ENCODE measurements around the gene PTPN23.
"Not testable (repeated sequence)": the region's sequence is repeated elsewhere in the genome, so short reads cannot be mapped to it uniquely, and the experiment has no call there.

The PTPN23 gene

GRCh38 chr3:47452453-47453215 is 71.8 kb downstream of the PTPN23 start:
- peaks cover 8% of the 10 kb centered on the region for H4K20me1 ChIP-seq (ENCODE audit: insufficient read depth, low read length, poor library complexity, severe bottlenecking)

GRCh38 chr3:47455806-47456452 is 75.1 kb downstream of the PTPN23 start:
- Histone ChIP-seq H2AFZ (ENCODE audit: low read length) (no peak overlapping the region), H3K79me2 (ENCODE audit: insufficient read depth, low read length) (peaks cover 62% of the 10 kb centered on the region), H3K9ac (ENCODE audit: low read depth, low read length, poor library complexity, severe bottlenecking) (no peak overlapping the region), H3K9me3 (ENCODE audit: insufficient read depth, low read depth, low read length) (no peaks in the 10 kb centered on the region), H3K4me1 (ENCODE audit: insufficient read depth, low read length, poor library complexity, severe bottlenecking) (no peaks in the 10 kb centered on the region), H3K9me2 (replicated peaks; ENCODE audit: low read depth, low read length) (no peaks in the 10 kb centered on the region), H3K27me3 (ENCODE audit: insufficient read depth, low read length, poor library complexity, severe bottlenecking) (no peaks in the 10 kb centered on the region), H3K4me3 (ENCODE audit: low read length, poor library complexity, severe bottlenecking) (no peak overlapping the region), H4K20me1 (ENCODE audit: insufficient read depth, low read length, poor library complexity, severe bottlenecking) (peaks cover 8% of the 10 kb centered on the region), H3F3A (ENCODE audit: low read depth) (no peaks in the 10 kb centered on the region), H3K36me3 (ENCODE audit: insufficient read depth, low read length) (no peaks in the 10 kb centered on the region), H3K4me2 (ENCODE audit: low read depth, low read length, poor library complexity, severe bottlenecking) (no peak overlapping the region)
- TF ChIP-seq CTCF (conservative IDR thresholded peaks at IDR 0.05; ENCODE audit: low read length) = no peak
- TF ChIP-seq EZH2phosphoT487 (IDR thresholded peaks at IDR 0.05; ENCODE audit: borderline replicate concordance) = no peak

More at GRCh38 chr3:47452453-47453215, 71.8 kb downstream of the PTPN23 start:
- H3K4me1 ChIP-seq (ENCODE audit: insufficient read depth, low read length, poor library complexity, severe bottlenecking) = no peaks in the 10 kb centered on the region
- no peaks in the 10 kb centered on the region for H3K27me3 ChIP-seq (ENCODE audit: insufficient read depth, low read length, poor library complexity, severe bottlenecking)
- no peak overlapping the region for H3K9ac ChIP-seq (ENCODE audit: low read depth, low read length, poor library complexity, severe bottlenecking)
- no peaks in the 10 kb centered on the region for H3K9me2 ChIP-seq (replicated peaks; ENCODE audit: low read depth, low read length)
- H3K36me3 ChIP-seq (ENCODE audit: insufficient read depth, low read length) = no peaks in the 10 kb centered on the region
- TF ChIP-seq EZH2phosphoT487 (IDR thresholded peaks at IDR 0.05; ENCODE audit: borderline replicate concordance) (no peak), CTCF (conservative IDR thresholded peaks at IDR 0.05; ENCODE audit: low read length) (no peak)
- peaks cover 76% of the 10 kb centered on the region for H3K79me2 ChIP-seq (ENCODE audit: insufficient read depth, low read length)
- no peaks in the 10 kb centered on the region for H3K9me3 ChIP-seq (ENCODE audit: insufficient read depth, low read depth, low read length)
- H3K4me3 ChIP-seq (ENCODE audit: low read length, poor library complexity, severe bottlenecking) = no peak overlapping the region
- H2AFZ ChIP-seq (ENCODE audit: low read length) = no peak overlapping the region
- no peak overlapping the region for H3K4me2 ChIP-seq (ENCODE audit: low read depth, low read length, poor library complexity, severe bottlenecking)
- H3F3A ChIP-seq (ENCODE audit: low read depth) = no peaks in the 10 kb centered on the region

- H4K20me1 ChIP-seq (ENCODE audit: insufficient read depth, low read length, poor library complexity, severe bottlenecking) = peaks cover 8% of the 10 kb centered on the region
- H3K9ac ChIP-seq (ENCODE audit: low read depth, low read length, poor library complexity, severe bottlenecking) = no peak overlapping the region
- H2AFZ ChIP-seq (ENCODE audit: low read length) = no peak overlapping the region
- no peak overlapping the region for H3K4me2 ChIP-seq (ENCODE audit: low read depth, low read length, poor library complexity, severe bottlenecking)
- no peaks in the 10 kb centered on the region for H3F3A ChIP-seq (ENCODE audit: low read depth)
- peaks cover 62% of the 10 kb centered on the region for H3K79me2 ChIP-seq (ENCODE audit: insufficient read depth, low read length)
- no peak for TF ChIP-seq EZH2phosphoT487 (IDR thresholded peaks at IDR 0.05; ENCODE audit: borderline replicate concordance)
- TF ChIP-seq CTCF (conservative IDR thresholded peaks at IDR 0.05; ENCODE audit: low read length) = no peak
- H3K9me2 ChIP-seq (replicated peaks; ENCODE audit: low read depth, low read length) = no peaks in the 10 kb centered on the region
- H3K9me3 ChIP-seq (ENCODE audit: insufficient read depth, low read depth, low read length) = no peaks in the 10 kb centered on the region
- no peaks in the 10 kb centered on the region for H3K27me3 ChIP-seq (ENCODE audit: insufficient read depth, low read length, poor library complexity, severe bottlenecking)
- H3K36me3 ChIP-seq (ENCODE audit: insufficient read depth, low read length) = no peaks in the 10 kb centered on the region
- H3K4me3 ChIP-seq (ENCODE audit: low read length, poor library complexity, severe bottlenecking) = no peak overlapping the region
- no peaks in the 10 kb centered on the region for H3K4me1 ChIP-seq (ENCODE audit: insufficient read depth, low read length, poor library complexity, severe bottlenecking)
These were observed 76.2 kb downstream of the PTPN23 start for GRCh38 chr3:47456984-47457383.

GRCh38 chr3:47459534-47460085 is 78.8 kb downstream of the PTPN23 start:
- peaks cover 61% of the 10 kb centered on the region for H3K79me2 ChIP-seq (ENCODE audit: insufficient read depth, low read length)
- not testable (repeated sequence) for H3K27me3 ChIP-seq (ENCODE audit: insufficient read depth, low read length, poor library complexity, severe bottlenecking); H3K36me3 ChIP-seq (ENCODE audit: insufficient read depth, low read length); H2AFZ ChIP-seq (ENCODE audit: low read length); H3K4me2 ChIP-seq (ENCODE audit: low read depth, low read length, poor library complexity, severe bottlenecking); H3K9me3 ChIP-seq (ENCODE audit: insufficient read depth, low read depth, low read length); H3K9ac ChIP-seq (ENCODE audit: low read depth, low read length, poor library complexity, severe bottlenecking); H3F3A ChIP-seq (ENCODE audit: low read depth); H3K4me3 ChIP-seq (ENCODE audit: low read length, poor library complexity, severe bottlenecking); H3K9me2 ChIP-seq (replicated peaks; ENCODE audit: low read depth, low read length); H3K4me1 ChIP-seq (ENCODE audit: insufficient read depth, low read length, poor library complexity, severe bottlenecking)
- H4K20me1 ChIP-seq (ENCODE audit: insufficient read depth, low read length, poor library complexity, severe bottlenecking) = peaks cover 25% of the 10 kb centered on the region
